Adrenal gland (tissue), 5 donors: ENCODE data around the gene EPHB1.

Experiments
- POLR2A ChIP-seq, 2 donors: fragments of 450-650 bp; IDR thresholded peaks; one replicate each; pipeline ENCODE4 v1.6.1; 2017; ENCODE audit warnings: antibody characterized with exemption in 2 of 2, mild to moderate bottlenecking in 2 of 2, moderate library complexity in 1 of 2
- TF ChIP-seq, protein P1 (sequence below), 6 experiments: fragments of 450-650 bp in 4 of 6; fragments of 200-600 bp in 2 of 6; sonication (generic) in 1 of 6; IDR thresholded peaks; 1 replicate in 5 of 6; 2 replicates in 1 of 6; pipeline versions ENCODE4 v1.5.1 to v1.8.0; 2016 to 2021; ENCODE audit warnings: antibody characterized with exemption in 6 of 6, mild to moderate bottlenecking in 2 of 6, moderate library complexity in 1 of 6
- donor health status: DM: no; HTN: no; CAD: no.

DNA sequence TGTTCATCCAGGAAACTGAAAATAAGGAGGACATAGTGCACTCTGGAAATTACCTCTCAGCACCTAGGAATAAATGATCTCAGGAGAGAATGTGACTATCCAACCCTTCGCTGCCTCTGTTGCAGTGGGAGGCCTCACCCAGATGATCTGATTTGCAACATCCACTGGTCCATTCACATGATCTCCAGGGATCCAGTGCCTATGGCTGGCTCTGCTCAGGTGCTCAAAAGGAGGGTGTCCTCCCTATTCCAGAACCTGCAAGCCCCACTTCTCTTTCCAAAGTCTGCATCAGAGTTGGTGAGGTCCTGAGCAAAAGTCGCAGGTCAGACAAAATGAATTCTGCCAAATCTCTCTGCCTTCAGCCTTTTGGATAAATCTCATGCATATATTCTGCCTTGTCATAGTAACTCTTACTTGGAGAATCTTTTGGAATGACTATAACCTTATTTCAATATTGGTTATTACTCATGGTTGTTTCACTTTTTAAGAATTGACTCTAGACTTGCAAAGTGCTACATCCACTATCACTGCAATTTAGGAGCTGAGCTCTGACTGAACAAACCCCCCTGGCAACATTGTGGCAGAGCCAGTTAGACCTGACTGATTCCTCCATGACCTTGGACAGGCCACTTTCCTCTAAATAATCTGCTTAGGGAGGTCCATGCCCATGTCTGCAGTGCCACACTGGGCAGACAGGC lies 295.1 kb downstream of the EPHB1 start:
- TF ChIP-seq, protein P1, sequence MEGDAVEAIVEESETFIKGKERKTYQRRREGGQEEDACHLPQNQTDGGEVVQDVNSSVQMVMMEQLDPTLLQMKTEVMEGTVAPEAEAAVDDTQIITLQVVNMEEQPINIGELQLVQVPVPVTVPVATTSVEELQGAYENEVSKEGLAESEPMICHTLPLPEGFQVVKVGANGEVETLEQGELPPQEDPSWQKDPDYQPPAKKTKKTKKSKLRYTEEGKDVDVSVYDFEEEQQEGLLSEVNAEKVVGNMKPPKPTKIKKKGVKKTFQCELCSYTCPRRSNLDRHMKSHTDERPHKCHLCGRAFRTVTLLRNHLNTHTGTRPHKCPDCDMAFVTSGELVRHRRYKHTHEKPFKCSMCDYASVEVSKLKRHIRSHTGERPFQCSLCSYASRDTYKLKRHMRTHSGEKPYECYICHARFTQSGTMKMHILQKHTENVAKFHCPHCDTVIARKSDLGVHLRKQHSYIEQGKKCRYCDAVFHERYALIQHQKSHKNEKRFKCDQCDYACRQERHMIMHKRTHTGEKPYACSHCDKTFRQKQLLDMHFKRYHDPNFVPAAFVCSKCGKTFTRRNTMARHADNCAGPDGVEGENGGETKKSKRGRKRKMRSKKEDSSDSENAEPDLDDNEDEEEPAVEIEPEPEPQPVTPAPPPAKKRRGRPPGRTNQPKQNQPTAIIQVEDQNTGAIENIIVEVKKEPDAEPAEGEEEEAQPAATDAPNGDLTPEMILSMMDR (IDR thresholded peaks at IDR 0.05), result no peak
- no peak for TF ChIP-seq POLR2A (IDR thresholded peaks at IDR 0.05)
